CD4-positive, alpha-beta T cell (primary cell): ENCODE data around the gene CDHR2. TPM values are rescaled to one million over a fixed set of nuclear protein-coding genes. Genes with fewer than 3 reads are reported as not detected.

Experiments
- ATAC-seq: fragments of 200-7000 bp; cut with Tn5 transposase; one replicate; pipeline ENCODE4 v1.10.0; 2022; ENCODE audit warnings: mild to moderate bottlenecking; ENCODE audit not compliant: poor library complexity
- CTCF ChIA-PET: fragments of 350-600 bp; sonication (Branson Sonifier 250); formaldehyde crosslinking; loops from one replicate; lab custom pipeline; 2021; ENCODE audit warnings: antibody characterized with exemption, inconsistent platforms; lab: Charles Lee
- POLR2A ChIA-PET: fragments of 350-600 bp; sonication (Branson Sonifier 250); formaldehyde crosslinking; loops from one replicate; lab custom pipeline; 2021; ENCODE audit warnings: antibody characterized with exemption, inconsistent platforms; lab: Charles Lee
- DNase-seq, 14 experiments: peaks; one replicate each; pipeline ENCODE4 v3.0.0-alpha.2; 2013 to 2020; ENCODE audit warnings: mixed read lengths in 2 of 14
- H3K27ac ChIP-seq, 2 donors: one replicate each; pipeline versions ENCODE4 v1.5.1 to v1.7.0; 2013; ENCODE audit warnings: low read length in 2 of 2, low read depth in 1 of 2, mild to moderate bottlenecking in 1 of 2
- H3K27me3 ChIP-seq, 2 experiments: 1 replicate in 1 of 2; 2 replicates in 1 of 2; pipeline versions ENCODE4 v1.6.1 to v1.7.0; 2013; ENCODE audit warnings: low read length in 2 of 2, control low read depth in 1 of 2, mild to moderate bottlenecking in 1 of 2, moderate library complexity in 1 of 2; ENCODE audit not compliant: insufficient read depth in 2 of 2, control insufficient read depth in 1 of 2
- H3K36me3 ChIP-seq: one replicate; pipeline ENCODE4 v1.6.1; 2013; ENCODE audit warnings: low read length, control low read depth; ENCODE audit not compliant: insufficient read depth
- H3K4me1 ChIP-seq: one replicate; pipeline ENCODE4 v1.6.1; 2013; ENCODE audit warnings: low read length, control low read depth; ENCODE audit not compliant: insufficient read depth
- H3K4me3 ChIP-seq: one replicate; pipeline ENCODE4 v1.5.1; 2013; ENCODE audit warnings: mild to moderate bottlenecking, low read length, moderate library complexity
- H3K9me3 ChIP-seq, 2 experiments: 1 replicate in 1 of 2; 2 replicates in 1 of 2; pipeline versions ENCODE4 v1.6.1 to v1.7.0; 2013; ENCODE audit warnings: low read length in 2 of 2, mild to moderate bottlenecking in 2 of 2, control low read depth in 1 of 2, moderate library complexity in 1 of 2; ENCODE audit not compliant: control insufficient read depth in 1 of 2, insufficient read depth in 1 of 2
- H3K27ac Mint-ChIP-seq: one replicate; pipeline ENCODE4 v1.8.0; 2020; ENCODE audit warnings: mixed read lengths
- H3K27me3 Mint-ChIP-seq: one replicate; pipeline ENCODE4 v1.8.0; 2021; ENCODE audit warnings: mixed read lengths
- H3K36me3 Mint-ChIP-seq: one replicate; pipeline ENCODE4 v1.8.0; 2021; ENCODE audit warnings: low read depth, mixed read lengths
- H3K4me1 Mint-ChIP-seq: one replicate; pipeline ENCODE4 v1.8.0; 2021; ENCODE audit warnings: low read depth, mixed read lengths
- H3K4me3 Mint-ChIP-seq: one replicate; pipeline ENCODE4 v1.8.0; 2020; ENCODE audit warnings: mild to moderate bottlenecking, mixed read lengths
- H3K9me3 Mint-ChIP-seq: one replicate; pipeline ENCODE4 v1.8.0; 2020; ENCODE audit warnings: mixed read lengths
- CTCF ChIP-seq: fragments of 200-600 bp; IDR thresholded peaks from one replicate; pipeline ENCODE4 v1.8.0; 2022; ENCODE audit warnings: antibody characterized with exemption, mild to moderate bottlenecking
- intact Hi-C, 2 experiments: fragments of 100-400 bp; cut with DNase I in 1 of 2; cut with micrococcal nuclease in 1 of 2; formaldehyde crosslinking; loops; one replicate each; pipeline versions ENCODE4 v1.15.1 to v1.9.0; 2023 to 2025; cut with DNase I, micrococcal nuclease
- total RNA-seq, 174 experiments: library from RNA in 2 of 174; stranded (reverse) in 2 of 174; gene quantifications; one replicate each; pipeline ENCODE4 v1.2.3 and lab custom pipeline; 2021 to 2026

Gene CDHR2
- total RNA-seq, 2 experiments from 2014 or later: 1.6 to 2.0 TPM

GRCh38 chr5:176529741-176530141 lies 19.4 kb upstream of the CDHR2 start:
- Mint-ChIP-seq H3K4me3 (peak overlapping the region; percentile 89), H3K27ac (peak overlapping the region; percentile 92), H3K9me3 (no peaks in the 10 kb centered on the region), H3K27me3 (no peaks in the 10 kb centered on the region), H3K4me1 (peaks cover 50% of the 10 kb centered on the region), H3K36me3 (peaks cover 72% of the 10 kb centered on the region)
- no peaks in the 10 kb centered on the region for H3K9me3 ChIP-seq
- H3K36me3 ChIP-seq: peaks cover 59% of the 10 kb centered on the region
- DNase-seq (peak in 11 of 14 experiments; percentile 57 to 87 (median 70)), ATAC-seq (peak; percentile 78)
- POLR2A ChIA-PET: interaction anchor here (0.7 to 10.1 kb wide), 7 partner anchors 8 to 140 kb away, joined by 3 to 185 read pairs (median 5); partner anchors contain the start of gene FAF2
- CTCF ChIA-PET: interaction anchor here (0.6 to 3.1 kb wide), 4 partner anchors 10 to 126 kb away, joined by 3 to 27 read pairs (median 6); no protein-coding TSS in a partner anchor
- H3K4me3 ChIP-seq: peak overlapping the region; percentile 26
- no peaks in the 10 kb centered on the region for H3K27me3 ChIP-seq
- peak overlapping the region; percentile 29 to 52 for H3K27ac ChIP-seq
- no peak for TF ChIP-seq CTCF
- intact Hi-C loops: loop anchor here (10.0 kb wide), 2 partner anchors 145 to 605 kb away; partner anchors contain the start of genes HIGD2A (in 1 of the 2), NOP16 (in 1 of the 2) and NSD1 (in 1 of the 2)
- H3K4me1 ChIP-seq: peaks cover 66% of the 10 kb centered on the region

GRCh38 chr5:176530393-176530982 lies 18.7 kb upstream of the CDHR2 start:
- Mint-ChIP-seq H3K36me3 (peaks cover 75% of the 10 kb centered on the region), H3K27me3 (no peaks in the 10 kb centered on the region), H3K9me3 (no peaks in the 10 kb centered on the region), H3K4me3 (peak overlapping the region; percentile 90), H3K27ac (peak overlapping the region; percentile 92), H3K4me1 (peaks cover 53% of the 10 kb centered on the region)
- DNase-seq (peak in 1 of 14 experiments; percentile 47), ATAC-seq (no peak)
- H3K36me3 ChIP-seq: peaks cover 59% of the 10 kb centered on the region
- no peaks in the 10 kb centered on the region for H3K9me3 ChIP-seq
- H3K4me3 ChIP-seq: peak overlapping the region; percentile 49
- ChIA-PET POLR2A (interaction anchor here (0.8 to 10.1 kb wide), 9 partner anchors 7 to 83 kb away, joined by 3 to 185 read pairs (median 5); partner anchors contain the start of gene FAF2), CTCF (interaction anchor here (1.0 to 3.1 kb wide), 3 partner anchors 9 to 24 kb away, joined by 3 to 27 read pairs (median 8); no protein-coding TSS in a partner anchor)
- peaks cover 74% of the 10 kb centered on the region for H3K4me1 ChIP-seq
- intact Hi-C loops: loop anchor here (10.0 kb wide), 2 partner anchors 146 to 604 kb away; partner anchors contain the start of genes HIGD2A (in 1 of the 2), NOP16 (in 1 of the 2) and NSD1 (in 1 of the 2)
- no peak for TF ChIP-seq CTCF
- H3K27ac ChIP-seq: peak overlapping the region; percentile 56 to 72
- H3K27me3 ChIP-seq: no peaks in the 10 kb centered on the region

- CTCF ChIA-PET: interaction anchor here (0.9 to 3.1 kb wide), 4 partner anchors 8 to 115 kb away, joined by 3 to 27 read pairs (median 6); partner anchors contain the start of gene CLTB
Measured at GRCh38 chr5:176530983-176531901, 17.9 kb upstream of the CDHR2 start.

More at GRCh38 chr5:176530983-176531901, 17.9 kb upstream of the CDHR2 start:
- Histone ChIP-seq H3K27me3 (no peaks in the 10 kb centered on the region), H3K27ac (peak overlapping the region; percentile 38 to 72), H3K4me3 (peak overlapping the region; percentile 49), H3K9me3 (no peaks in the 10 kb centered on the region), H3K4me1 (peaks cover 76% of the 10 kb centered on the region), H3K36me3 (peaks cover 59% of the 10 kb centered on the region)
- Mint-ChIP-seq H3K4me3 (peak overlapping the region; percentile 90), H3K4me1 (peaks cover 55% of the 10 kb centered on the region), H3K9me3 (no peaks in the 10 kb centered on the region), H3K27ac (peak overlapping the region; percentile 92), H3K36me3 (peaks cover 80% of the 10 kb centered on the region), H3K27me3 (no peaks in the 10 kb centered on the region)
- intact Hi-C loops: loop anchor here (10.0 kb wide), 2 partner anchors 146 to 604 kb away; partner anchors contain the start of genes HIGD2A (in 1 of the 2), NOP16 (in 1 of the 2) and NSD1 (in 1 of the 2)
- POLR2A ChIA-PET: interaction anchor here (0.8 to 10.1 kb wide), 7 partner anchors 8 to 84 kb away, joined by 3 to 185 read pairs (median 4); partner anchors contain the start of gene FAF2
- peak in 1 of 14 experiments; percentile 31 for DNase-seq
- ATAC-seq: no peak
- TF ChIP-seq CTCF: no peak
